GM18867 (cell line): ENCODE data around the gene MACROD1.

Source experiments
- ATAC-seq: cut with Tn5 transposase; IDR thresholded peaks from one replicate; pipeline ENCODE4 v1.9.1; 2021; ENCODE audit warnings: mild to moderate bottlenecking, moderate library complexity; ENCODE audit not compliant: unreplicated experiment

Gene MACROD1

DNA sequence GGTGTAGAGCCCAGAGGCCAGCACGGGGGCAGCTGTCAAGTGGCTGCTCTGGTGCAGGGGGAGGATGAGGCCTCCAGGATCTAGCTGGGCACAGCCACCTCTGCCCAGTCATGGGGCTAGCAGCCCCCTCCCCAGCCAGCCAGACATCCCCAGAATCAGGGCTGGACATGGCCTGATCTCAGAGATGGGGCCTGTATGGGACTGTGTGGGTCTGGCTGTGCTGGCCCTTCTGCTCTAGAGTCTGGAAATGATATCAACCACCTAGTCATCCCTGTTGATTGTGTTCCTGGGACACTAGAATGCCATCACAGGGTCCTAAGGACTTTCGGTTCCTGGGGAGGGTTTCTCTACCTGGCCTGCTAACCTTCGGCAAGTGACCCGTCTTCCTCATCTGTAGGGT lies 127.4 kb downstream of the MACROD1 start:
- no peak for ATAC-seq

DNA sequence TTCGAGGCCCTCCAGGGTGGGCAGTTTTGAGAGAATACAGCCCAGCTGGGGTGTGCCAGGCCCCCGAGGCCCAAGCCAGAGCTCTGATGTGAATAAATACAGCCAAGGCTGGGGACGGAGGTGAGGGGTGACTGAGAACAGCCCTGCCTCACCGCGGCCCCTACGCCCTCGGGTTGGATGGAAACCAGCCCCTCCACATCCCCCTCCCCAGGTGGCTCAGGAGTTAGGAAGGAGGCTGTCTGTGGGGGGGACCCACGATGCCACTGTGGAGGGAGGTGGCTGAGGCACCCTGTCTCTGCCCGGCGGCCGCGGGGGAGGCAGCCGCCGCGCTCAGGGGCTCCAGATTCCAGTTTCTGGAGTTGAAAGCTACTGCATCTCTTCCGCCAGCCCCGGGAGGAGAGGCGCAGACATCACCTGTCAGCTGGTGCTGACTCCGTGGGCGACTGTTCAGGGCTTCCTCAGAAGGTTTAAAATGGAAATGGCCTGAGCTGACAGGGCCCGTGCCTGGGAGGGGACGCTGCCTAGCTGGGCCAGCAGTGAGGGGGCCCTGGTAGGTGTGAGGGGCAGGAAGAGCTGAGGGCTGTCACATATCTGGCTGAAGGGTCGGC lies 128.8 kb downstream of the MACROD1 start:
- ATAC-seq = no peak

DNA sequence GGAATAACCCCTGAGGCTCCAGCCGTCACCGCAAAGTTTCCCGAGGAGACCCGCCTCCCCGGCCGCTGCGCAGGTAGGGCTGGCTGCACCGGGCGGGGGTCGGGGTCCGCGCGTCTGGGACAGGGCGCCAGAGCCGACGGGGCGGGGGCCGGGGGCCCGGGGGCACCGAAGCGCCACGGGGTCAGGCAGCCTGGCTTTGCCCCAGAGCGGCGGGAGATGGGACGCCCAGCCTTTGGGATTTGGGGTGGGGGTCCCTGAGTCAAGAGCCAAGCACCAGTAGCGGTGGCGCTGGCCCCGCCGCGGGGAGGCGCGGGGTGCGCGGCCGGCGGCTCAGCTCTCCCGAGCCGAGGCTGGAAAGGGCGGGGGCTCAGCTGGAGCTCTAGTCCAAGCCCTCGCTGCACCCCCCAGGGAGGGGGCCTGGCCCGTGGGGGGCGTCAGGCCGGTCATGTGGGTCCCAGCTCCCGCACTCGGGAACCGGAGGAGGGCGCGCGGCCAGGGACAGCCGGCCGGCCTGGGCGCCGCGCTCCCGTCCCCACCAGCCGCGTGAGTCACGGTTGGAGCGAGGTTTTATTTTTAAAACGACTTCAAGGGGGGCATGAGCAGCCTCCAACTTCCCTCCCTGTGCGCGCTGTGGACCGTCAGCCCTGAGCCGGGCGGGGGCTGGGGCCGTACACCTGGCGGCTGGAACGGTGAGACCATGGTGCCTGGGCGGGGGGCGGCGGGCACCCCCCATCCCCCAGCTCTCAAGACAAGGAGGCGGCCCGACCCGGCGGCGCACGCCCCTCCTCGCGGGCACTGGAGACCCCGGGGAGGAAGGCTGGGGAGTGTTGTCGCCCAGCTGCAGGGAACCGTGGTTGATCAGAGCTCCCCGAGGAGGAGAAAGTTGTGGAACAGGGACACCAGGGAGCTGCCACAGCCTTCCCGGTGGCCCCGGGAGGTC lies 129.6 kb downstream of the MACROD1 start:
- no peak for ATAC-seq

DNA sequence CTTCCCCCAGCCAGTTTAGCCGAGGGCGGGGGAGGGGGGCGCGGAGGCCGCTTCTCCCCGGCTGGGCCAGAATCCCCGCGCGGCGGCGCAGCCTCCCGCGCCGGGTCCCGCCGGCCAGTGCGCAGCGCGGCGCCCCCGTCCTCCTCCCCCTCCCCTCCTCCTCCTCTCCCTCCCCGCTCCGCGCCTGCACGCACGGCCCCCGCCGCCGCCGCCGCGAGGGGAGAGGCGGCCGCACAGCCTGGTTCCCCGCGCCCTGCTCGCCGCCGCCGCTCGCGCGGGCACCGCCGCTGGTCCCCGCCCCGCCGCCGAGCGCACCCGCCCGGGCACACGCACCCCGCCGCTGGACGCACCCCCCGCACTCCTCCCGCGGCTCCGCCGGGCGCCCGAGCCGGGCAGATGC lies 130.3 kb downstream of the MACROD1 start, which contains the start of gene FLRT1:
Gene FLRT1 (plus strand): TSS at position 356 of the 400 bp plus-strand sequence. CDS start 80,337 bp downstream, outside the sequence.
- no peak for ATAC-seq

DNA sequence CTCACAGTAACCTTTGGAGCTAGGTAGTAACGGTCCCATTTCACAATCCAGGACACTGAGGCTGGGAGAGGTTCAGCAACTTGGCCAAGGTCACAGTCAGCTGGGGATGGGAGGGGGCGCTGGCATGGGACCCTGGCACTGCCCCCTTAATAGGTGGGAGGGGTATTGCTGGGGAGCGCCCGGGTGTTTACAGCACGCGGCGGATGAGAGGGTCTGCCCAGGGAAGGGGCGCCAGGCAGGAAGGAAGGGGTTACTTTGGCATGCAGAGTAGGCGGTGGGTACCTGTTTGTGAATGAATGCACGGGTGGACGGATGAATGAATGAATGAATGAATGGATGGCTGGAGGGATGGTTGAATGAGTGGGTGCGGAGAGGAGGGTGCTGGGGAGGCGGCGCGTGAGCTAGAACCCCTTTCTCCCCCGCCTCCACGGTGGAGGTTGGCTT lies 130.8 kb downstream of the MACROD1 start:
- ATAC-seq = no peak

DNA sequence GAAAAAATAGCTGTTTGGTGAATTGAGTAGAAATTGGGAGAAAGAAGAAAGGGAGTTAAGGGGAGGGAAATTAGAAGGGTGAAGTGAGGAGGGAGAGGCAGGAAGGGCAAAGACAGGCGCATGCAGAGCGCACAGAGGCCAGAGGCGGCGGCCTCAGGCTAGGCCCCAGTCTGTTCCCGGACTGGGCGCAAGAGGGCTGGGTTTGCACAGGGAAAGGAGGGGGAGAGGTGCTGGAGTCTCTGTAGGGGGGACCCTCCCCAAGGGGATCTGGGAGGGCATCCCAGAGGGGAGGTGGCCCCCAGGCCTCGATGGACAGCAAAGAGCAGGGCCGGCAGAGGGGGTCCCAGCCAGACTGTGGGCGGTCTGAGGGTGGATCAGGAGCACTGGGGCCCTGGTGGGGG lies 131.5 kb downstream of the MACROD1 start:
- no peak for ATAC-seq

DNA sequence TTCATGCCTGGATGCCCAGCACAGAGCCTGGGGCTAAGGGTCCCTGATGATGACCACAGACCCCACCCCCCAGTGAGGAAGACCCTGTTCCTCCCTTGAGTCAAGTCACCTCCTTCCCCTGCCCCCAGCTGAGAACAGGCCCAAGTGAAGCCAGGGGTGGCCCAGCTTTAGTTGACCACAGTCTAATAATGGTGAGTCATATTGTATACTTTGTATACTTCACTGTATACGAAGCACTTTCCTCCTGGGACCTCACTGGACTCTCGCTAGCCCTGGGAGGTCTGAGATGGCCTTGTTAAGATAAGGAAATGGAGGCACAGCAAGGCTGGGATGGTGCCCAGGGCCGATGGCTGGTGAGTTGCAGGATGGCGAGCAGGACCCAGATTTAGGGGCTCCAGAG lies 133.9 kb downstream of the MACROD1 start:
- ATAC-seq = no peak

DNA sequence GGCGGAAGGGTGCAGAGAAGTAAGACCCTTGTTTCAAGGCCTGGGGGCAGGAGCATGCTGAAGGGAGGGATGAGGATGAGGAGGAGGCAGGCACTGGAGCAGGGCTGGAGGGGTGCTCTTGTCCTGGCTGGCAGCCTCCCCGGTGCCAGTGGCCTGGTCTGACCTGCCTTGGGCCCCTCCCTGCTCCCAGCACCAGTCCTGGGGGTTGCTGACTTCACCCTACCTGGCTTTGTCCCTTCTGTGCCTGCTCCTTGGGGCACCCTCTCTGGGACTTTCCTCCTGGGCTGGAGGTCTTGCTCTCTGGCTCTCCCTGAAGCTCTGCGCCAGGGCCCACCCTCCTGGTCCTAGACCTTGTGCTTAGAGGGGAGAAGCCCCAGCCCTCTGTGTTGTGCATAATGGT lies 134.9 kb downstream of the MACROD1 start:
- no peak for ATAC-seq

DNA sequence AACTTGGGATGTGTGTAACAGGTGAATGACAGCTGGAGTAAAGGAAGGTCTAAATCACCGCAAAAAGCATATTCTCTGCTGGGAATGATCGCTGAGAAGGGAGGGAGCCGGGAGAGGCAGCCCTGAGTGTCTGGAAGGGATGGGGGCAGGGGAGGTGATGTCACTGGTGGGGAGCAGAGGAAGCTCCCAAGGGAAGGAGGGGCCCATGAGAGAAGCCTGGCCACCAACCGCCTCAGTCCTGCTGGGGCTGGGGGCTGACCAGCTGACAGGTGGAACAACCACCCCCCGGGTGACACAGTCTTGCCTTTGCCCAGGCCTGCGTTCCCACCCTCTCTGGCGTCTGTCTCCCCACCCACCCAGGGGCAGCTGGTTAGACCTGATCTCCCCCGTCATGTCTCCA lies 136.1 kb downstream of the MACROD1 start:
- no peak for ATAC-seq

DNA sequence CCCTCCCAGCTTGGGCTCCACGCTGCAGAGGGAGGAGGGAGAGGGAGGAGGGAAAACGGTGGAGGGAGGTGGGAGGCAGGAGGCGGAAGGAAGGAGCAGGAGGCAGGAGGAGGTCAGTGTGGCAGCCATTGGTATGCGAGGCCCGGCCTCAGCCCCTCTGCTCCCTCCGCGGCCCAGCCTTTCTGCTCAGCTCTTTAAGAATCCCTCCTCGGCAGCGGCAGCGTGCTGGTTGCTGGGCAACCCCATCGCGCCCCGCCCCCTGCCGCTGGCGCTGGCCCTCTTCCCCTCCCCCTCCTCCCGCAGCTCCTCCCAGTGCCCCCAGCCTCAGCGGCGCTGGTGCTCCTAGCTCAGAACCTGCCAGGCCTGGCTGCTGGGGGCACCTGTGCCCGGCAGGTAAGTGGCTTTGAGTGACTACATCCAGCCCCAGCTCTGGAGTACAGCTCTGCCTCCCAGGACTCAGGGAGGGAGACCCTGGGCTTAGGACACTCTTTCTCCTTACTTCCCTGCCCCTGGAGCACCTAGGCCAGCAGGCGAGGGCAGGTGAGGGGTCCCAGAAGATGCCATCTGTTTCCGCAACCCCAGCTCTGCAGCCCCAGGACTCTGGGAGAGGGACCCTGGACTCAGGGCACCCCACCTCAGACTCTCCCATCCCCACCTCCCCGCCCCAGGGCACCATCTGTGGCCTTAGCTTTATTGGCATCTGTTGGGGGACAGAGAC lies 137.4 kb downstream of the MACROD1 start:
- no peak for ATAC-seq

DNA sequence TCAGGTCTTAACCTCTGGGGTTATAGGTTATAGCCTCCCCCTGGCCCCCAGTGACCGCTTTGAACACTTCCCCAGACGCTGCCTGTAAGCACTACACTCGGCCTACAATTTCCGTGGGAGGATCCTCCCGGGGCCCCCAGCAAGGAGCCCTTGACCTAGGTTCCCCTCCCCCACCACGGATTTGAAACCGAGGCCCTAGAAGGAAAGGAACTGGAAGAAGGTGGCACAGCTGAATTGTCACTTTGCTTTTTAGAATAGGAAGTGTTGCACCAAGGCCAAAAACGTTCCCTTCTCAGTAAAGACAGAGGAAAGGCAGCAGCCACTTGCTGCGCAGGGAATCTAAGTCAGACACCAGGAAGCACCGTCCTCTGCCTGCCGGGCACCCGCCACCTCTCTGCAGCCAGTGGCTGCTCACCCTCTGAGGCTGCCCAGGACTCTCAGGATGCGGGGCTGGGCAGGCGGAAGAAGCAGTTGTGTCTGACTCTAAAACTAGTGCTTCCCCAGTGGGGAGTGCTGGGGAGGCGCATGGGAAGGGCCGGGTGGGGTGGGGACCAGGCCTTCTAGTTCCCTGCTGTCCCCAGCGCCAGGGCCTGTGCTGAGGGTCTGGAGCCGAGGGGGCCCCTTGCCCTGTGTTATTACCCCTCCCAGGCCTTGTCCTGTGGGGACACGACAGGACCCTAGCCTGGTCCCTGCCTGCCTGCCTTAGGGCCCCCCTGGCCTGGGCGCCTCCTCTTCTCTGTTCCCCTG lies 138.1 kb downstream of the MACROD1 start:
- ATAC-seq = no peak

DNA sequence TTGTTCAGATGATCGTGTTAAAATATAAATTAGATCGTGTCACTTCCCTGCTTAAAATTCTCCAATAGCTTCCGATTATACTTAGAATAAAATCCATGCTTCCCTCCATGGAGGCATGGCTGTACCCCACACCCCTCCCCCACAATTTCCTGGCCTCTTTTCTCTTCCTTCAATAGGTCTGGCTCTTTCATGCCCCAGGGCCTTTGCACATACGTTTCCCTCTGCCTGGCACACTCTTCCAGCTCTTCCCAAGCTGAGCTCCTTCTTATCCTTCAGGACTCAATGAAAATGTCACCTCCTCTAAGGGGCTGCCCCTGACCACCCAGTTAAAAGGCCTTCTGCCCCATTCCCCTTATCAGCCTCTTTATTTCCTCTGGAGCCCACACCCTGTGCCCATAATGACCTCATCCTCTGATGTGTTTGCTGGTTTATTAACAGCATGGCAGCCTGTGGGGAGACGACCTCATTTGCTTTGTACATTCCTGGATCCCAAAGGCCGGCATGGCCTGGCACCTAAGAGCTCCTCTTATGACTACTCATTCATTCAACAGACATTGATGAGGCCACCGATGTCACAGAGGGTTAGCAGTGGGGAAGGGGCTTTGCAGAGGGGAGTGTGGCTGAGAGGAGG lies 139.2 kb downstream of the MACROD1 start:
- ATAC-seq = no peak

DNA sequence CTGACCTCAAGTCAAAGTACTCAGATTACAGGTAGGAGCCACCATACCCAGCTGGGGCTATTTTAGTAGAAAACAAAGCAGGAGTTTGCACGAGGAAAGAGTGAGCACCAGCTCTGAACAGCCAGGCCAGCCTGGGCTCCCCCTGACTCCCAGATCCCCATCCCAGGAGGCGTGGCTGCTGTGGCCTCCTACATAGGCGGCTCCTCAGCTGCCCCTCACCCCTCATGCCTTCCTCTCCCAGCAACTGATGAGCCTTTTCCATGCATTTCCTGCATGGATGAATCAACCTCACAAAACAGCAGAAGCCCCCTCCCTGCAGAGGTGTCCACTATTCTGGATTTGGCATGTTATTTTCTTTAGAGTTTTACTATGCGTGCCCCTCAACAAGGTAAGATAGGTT lies 140.7 kb downstream of the MACROD1 start:
- ATAC-seq = no peak

DNA sequence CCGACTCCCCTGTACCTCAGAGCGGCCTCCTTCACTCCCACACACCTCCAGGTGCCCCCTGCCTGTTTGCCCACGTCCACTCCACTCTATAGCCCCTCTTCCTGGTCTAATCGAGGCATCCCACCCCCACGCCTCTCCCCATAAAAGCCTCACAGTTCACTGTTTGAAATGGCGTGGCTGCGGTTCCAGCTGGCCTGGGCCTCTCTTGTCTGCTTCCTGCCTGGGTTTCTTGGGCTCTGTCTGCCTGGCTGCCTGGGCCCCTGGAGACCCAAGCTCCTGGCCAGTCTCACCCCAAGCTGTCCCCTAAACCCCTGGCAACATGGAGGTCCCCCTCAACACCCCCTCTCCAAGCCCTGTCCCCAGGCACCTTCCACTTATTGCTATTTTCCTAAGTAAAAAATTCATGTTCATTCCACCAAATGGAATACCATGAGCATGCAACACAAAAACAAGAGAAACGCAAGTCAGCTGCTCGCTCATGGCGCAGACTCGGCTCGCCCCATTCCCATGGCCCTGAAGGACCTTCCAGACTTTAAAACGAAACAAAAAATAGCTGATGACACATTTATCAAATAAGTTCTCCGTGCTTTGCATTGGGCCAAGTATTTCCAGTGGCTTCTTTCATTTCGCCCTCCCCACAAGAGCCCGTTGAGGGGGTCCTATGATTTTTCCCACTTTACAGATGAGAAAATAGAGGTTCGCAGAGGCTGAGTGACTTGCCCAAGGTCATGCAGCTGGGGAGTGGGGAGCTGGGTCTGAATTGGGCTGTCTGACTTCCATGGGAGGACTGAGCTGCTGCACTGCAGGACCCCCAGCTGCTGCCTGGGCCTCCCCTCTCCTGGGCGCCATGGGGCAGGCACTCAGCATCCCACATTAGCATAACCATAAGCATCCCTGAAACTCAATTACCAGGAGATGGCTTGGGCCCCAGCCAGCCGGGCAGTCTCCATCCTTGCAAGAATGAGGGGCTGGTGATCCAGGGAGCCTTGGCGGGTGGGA lies 141.9 kb downstream of the MACROD1 start:
- ATAC-seq = no peak

DNA sequence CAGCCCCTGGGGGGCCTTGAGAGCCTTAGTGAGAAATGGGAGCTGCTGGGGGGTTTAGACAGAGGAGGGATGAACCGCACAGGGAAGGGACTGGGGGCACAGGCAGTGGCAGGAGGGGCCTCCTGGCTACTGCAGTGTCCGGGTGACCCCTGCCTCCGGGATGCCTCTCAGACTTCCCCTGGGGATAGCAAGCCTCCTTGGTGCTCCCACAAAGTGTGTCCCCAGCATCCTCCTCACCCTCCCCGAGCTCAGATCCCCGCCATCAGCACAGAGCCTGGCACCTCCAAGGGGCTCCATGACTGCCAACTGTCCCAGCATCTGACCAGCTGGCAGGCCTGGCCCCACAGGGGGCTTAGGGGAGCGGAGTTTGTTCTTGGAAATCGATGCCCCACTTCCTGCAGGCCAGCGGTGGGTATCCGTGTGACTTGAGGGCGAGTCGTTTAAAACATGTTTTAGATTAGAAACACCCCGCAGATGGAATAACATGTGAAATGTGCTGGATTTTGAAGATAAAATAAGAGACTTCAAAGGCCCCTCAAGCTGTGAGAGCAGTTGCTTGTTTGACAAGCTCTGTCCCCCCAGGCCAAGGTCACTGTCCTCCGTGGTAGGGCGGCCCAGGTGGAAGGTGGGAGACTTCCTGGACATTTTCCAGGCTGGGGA lies 143.7 kb downstream of the MACROD1 start:
- no peak for ATAC-seq

DNA sequence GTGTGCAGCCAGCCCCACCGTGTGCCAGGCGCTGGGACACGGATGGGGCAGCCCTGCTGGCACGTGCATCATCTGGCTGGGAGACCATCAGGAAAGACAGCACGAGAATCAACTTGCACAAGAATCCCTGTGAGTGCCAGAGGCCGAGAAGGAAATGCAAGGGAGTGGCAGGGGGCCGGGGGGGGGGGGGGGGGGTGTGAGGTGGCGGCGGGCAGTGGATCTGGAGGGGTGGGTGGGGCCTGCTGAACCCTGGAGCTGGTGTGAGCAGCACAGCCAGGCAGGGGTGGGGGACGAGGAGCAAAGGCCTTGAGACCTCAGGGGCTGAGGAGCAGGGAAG lies 144.2 kb downstream of the MACROD1 start:
- no peak for ATAC-seq

DNA sequence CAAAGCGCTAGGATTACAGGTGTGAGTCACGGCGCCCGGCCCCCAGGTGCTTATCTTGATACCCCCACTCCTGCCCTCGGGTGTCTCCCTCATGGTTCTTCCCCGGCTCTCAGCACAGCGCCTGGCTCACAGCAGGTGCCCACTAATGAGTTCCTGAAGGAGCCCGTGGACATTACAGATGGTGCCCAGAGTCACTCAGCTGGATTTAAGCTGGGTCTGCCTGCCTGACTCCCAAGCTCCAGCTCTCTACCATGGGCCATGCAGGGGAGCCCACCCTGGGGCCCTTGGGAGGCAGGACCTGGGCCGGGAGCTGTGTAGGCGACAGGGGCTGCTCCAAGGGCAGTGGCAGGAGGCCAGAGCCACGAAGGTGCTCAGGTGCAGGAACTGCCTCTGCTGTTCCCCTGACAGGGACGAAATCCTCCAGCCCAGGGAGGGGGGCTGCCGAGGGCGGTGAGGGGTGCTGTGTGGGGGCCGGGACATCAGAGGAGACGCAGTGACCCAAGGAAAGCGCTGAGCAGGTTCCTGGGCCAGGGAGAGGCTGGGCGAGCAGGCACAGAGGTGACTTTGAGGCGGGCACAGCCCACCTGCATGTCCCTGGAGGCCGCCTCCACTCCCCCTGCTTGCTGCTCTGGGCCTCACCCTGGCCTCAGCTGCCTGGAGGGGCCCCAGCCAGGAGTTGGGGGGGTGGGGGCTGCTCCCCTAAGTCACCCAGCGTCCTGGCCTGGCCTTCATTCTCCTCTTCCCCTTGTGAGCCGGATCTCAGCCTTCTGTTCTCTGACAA lies 144.7 kb downstream of the MACROD1 start:
- ATAC-seq = no peak
